ENCODE data around the gene C1QTNF5.

- TF ChIP-seq, protein P1, sequence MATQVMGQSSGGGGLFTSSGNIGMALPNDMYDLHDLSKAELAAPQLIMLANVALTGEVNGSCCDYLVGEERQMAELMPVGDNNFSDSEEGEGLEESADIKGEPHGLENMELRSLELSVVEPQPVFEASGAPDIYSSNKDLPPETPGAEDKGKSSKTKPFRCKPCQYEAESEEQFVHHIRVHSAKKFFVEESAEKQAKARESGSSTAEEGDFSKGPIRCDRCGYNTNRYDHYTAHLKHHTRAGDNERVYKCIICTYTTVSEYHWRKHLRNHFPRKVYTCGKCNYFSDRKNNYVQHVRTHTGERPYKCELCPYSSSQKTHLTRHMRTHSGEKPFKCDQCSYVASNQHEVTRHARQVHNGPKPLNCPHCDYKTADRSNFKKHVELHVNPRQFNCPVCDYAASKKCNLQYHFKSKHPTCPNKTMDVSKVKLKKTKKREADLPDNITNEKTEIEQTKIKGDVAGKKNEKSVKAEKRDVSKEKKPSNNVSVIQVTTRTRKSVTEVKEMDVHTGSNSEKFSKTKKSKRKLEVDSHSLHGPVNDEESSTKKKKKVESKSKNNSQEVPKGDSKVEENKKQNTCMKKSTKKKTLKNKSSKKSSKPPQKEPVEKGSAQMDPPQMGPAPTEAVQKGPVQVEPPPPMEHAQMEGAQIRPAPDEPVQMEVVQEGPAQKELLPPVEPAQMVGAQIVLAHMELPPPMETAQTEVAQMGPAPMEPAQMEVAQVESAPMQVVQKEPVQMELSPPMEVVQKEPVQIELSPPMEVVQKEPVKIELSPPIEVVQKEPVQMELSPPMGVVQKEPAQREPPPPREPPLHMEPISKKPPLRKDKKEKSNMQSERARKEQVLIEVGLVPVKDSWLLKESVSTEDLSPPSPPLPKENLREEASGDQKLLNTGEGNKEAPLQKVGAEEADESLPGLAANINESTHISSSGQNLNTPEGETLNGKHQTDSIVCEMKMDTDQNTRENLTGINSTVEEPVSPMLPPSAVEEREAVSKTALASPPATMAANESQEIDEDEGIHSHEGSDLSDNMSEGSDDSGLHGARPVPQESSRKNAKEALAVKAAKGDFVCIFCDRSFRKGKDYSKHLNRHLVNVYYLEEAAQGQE (IDR thresholded peaks at IDR 0.05): no peak
- TF ChIP-seq, protein P2, sequence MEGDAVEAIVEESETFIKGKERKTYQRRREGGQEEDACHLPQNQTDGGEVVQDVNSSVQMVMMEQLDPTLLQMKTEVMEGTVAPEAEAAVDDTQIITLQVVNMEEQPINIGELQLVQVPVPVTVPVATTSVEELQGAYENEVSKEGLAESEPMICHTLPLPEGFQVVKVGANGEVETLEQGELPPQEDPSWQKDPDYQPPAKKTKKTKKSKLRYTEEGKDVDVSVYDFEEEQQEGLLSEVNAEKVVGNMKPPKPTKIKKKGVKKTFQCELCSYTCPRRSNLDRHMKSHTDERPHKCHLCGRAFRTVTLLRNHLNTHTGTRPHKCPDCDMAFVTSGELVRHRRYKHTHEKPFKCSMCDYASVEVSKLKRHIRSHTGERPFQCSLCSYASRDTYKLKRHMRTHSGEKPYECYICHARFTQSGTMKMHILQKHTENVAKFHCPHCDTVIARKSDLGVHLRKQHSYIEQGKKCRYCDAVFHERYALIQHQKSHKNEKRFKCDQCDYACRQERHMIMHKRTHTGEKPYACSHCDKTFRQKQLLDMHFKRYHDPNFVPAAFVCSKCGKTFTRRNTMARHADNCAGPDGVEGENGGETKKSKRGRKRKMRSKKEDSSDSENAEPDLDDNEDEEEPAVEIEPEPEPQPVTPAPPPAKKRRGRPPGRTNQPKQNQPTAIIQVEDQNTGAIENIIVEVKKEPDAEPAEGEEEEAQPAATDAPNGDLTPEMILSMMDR (IDR thresholded peaks at IDR 0.05; ENCODE audit: low read depth, low read length, missing input control): peak; percentile 29
- TF ChIP-seq YY1 (IDR thresholded peaks at IDR 0.05) (no peak), JUND (IDR thresholded peaks at IDR 0.05) (no peak), HNF4G (IDR thresholded peaks at IDR 0.05) (no peak), RXRA (IDR thresholded peaks at IDR 0.05) (no peak), GABPA (IDR thresholded peaks at IDR 0.05 in 1 of 2, conservative IDR thresholded peaks at IDR 0.05 in 1 of 2) (no peak), RAD21 (IDR thresholded peaks at IDR 0.05) (peak; percentile 67 to 70), ATF3 (IDR thresholded peaks at IDR 0.05) (no peak), EGR1 (IDR thresholded peaks at IDR 0.05; ENCODE audit: low read depth in 2 of 2) (no peak), TAF1 (conservative IDR thresholded peaks at IDR 0.05) (no peak), FOXA1 (IDR thresholded peaks at IDR 0.05) (no peak)
- TF ChIP-seq, protein P3, sequence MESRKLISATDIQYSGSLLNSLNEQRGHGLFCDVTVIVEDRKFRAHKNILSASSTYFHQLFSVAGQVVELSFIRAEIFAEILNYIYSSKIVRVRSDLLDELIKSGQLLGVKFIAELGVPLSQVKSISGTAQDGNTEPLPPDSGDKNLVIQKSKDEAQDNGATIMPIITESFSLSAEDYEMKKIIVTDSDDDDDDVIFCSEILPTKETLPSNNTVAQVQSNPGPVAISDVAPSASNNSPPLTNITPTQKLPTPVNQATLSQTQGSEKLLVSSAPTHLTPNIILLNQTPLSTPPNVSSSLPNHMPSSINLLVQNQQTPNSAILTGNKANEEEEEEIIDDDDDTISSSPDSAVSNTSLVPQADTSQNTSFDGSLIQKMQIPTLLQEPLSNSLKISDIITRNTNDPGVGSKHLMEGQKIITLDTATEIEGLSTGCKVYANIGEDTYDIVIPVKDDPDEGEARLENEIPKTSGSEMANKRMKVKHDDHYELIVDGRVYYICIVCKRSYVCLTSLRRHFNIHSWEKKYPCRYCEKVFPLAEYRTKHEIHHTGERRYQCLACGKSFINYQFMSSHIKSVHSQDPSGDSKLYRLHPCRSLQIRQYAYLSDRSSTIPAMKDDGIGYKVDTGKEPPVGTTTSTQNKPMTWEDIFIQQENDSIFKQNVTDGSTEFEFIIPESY (IDR thresholded peaks at IDR 0.05): no peak
- TF ChIP-seq, protein P4, sequence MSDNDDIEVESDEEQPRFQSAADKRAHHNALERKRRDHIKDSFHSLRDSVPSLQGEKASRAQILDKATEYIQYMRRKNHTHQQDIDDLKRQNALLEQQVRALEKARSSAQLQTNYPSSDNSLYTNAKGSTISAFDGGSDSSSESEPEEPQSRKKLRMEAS (IDR thresholded peaks at IDR 0.05): no peak
Observed at GRCh38 chr11:119371778-119372182, 31.1 kb upstream of the C1QTNF5 start.
